ENCODE results near the gene CLCN7. TPM values are rescaled to one million over a fixed set of nuclear protein-coding genes. Genes with fewer than 3 reads are reported as not detected.

Gene CLCN7
- total and polyA plus RNA-seq, 2 experiments from 2014 or later, result 17.4 to 53.8 TPM

DNA sequence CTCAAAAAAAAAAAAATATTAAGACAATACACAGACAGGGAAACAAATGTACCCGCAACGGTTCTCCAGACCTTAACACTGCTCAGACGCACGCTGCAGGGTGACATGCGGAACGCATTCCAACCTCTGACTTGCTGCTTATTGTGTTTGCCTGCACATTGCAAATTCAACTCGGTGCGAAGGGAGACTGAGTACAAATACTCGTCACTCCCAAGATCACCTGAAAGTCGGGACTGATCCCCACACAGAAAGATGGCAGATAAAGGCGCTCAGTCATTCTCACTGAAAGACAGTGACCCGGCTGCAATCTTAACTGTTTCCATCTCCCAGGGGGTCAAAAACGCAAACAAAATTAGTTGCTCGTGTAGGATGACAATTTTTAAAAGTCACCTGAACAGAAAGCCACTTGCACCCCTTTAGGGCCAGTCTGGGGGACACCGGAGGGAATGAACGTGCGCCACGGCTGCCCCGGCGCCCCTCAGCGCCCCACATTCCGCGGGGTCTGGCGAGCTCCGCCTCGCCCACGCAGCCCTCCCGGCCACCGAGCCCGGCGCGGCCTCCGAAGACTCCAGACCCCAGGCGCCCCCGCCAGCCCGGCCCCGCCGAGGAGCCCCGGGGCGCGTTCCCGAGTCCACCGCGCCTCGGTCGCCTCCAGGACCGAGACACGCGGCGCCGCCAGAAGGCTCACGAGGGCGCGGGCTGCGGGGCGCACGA lies 589 bp downstream of the CLCN7 start:
- Mint-ChIP-seq H3K27me3 (ENCODE audit: insufficient read depth, low read depth, poor library complexity) (peaks cover 12% of the 10 kb centered on the region), H3K27ac (peak overlapping the region; percentile 79; the same call in 1 of the 2 replicates), H3K36me3 (ENCODE audit: low read depth) (peaks cover 3% of the 10 kb centered on the region), H3K4me3 (peak overlapping the region; percentile 86), H3K9me3 (peaks cover 30% of the 10 kb centered on the region; the same call in 2 of the 3 replicates), H3K4me1 (peaks cover 11% of the 10 kb centered on the region)
- Histone ChIP-seq H3K27me3 (ENCODE audit: insufficient read depth) (no peaks in the 10 kb centered on the region), H3K9me2 (ENCODE audit: insufficient read depth) (no peaks in the 10 kb centered on the region), H3K27ac (ENCODE audit: low read depth) (no peak overlapping the region), H4K20me1 (replicated peaks; ENCODE audit: insufficient read depth) (peaks cover 21% of the 10 kb centered on the region), H3F3A (replicated peaks; ENCODE audit: low read depth) (no peaks in the 10 kb centered on the region), H3K4me1 (ENCODE audit: insufficient read depth) (peaks cover 3% of the 10 kb centered on the region; the same call in 1 of the 2 replicates), H3K79me2 (replicated peaks; ENCODE audit: insufficient read depth) (peaks cover 51% of the 10 kb centered on the region), H3K36me3 (ENCODE audit: insufficient read depth) (no peaks in the 10 kb centered on the region), H3K4me2 (peak overlapping the region; percentile 89), H2AFZ (no peak overlapping the region), H3K4me3 (peak overlapping the region; percentile 77)
- DNase-seq (ENCODE audit: low spot score) (peak; percentile 45), ATAC-seq (peak; percentile 37)
- no peak for TF ChIP-seq ZNF114 (CRISPR knock-in tag; IDR thresholded peaks at IDR 0.05)
- TF ChIP-seq, protein P1, sequence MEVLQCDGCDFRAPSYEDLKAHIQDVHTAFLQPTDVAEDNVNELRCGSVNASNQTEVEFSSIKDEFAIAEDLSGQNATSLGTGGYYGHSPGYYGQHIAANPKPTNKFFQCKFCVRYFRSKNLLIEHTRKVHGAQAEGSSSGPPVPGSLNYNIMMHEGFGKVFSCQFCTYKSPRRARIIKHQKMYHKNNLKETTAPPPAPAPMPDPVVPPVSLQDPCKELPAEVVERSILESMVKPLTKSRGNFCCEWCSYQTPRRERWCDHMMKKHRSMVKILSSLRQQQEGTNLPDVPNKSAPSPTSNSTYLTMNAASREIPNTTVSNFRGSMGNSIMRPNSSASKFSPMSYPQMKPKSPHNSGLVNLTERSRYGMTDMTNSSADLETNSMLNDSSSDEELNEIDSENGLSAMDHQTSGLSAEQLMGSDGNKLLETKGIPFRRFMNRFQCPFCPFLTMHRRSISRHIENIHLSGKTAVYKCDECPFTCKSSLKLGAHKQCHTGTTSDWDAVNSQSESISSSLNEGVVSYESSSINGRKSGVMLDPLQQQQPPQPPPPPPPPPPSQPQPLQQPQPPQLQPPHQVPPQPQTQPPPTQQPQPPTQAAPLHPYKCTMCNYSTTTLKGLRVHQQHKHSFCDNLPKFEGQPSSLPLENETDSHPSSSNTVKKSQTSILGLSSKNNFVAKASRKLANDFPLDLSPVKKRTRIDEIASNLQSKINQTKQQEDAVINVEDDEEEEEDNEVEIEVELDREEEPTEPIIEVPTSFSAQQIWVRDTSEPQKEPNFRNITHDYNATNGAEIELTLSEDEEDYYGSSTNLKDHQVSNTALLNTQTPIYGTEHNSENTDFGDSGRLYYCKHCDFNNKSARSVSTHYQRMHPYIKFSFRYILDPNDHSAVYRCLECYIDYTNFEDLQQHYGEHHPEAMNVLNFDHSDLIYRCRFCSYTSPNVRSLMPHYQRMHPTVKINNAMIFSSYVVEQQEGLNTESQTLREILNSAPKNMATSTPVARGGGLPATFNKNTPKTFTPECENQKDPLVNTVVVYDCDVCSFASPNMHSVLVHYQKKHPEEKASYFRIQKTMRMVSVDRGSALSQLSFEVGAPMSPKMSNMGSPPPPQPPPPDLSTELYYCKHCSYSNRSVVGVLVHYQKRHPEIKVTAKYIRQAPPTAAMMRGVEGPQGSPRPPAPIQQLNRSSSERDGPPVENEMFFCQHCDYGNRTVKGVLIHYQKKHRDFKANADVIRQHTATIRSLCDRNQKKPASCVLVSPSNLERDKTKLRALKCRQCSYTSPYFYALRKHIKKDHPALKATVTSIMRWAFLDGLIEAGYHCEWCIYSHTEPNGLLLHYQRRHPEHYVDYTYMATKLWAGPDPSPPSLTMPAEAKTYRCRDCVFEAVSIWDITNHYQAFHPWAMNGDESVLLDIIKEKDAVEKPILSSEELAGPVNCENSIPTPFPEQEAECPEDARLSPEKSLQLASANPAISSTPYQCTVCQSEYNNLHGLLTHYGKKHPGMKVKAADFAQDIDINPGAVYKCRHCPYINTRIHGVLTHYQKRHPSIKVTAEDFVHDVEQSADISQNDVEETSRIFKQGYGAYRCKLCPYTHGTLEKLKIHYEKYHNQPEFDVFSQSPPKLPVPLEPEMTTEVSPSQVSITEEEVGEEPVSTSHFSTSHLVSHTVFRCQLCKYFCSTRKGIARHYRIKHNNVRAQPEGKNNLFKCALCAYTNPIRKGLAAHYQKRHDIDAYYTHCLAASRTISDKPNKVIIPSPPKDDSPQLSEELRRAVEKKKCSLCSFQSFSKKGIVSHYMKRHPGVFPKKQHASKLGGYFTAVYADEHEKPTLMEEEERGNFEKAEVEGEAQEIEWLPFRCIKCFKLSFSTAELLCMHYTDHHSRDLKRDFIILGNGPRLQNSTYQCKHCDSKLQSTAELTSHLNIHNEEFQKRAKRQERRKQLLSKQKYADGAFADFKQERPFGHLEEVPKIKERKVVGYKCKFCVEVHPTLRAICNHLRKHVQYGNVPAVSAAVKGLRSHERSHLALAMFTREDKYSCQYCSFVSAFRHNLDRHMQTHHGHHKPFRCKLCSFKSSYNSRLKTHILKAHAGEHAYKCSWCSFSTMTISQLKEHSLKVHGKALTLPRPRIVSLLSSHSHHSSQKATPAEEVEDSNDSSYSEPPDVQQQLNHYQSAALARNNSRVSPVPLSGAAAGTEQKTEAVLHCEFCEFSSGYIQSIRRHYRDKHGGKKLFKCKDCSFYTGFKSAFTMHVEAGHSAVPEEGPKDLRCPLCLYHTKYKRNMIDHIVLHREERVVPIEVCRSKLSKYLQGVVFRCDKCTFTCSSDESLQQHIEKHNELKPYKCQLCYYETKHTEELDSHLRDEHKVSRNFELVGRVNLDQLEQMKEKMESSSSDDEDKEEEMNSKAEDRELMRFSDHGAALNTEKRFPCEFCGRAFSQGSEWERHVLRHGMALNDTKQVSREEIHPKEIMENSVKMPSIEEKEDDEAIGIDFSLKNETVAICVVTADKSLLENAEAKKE (CRISPR knock-in tag; IDR thresholded peaks at IDR 0.05), result no peak
- TF ChIP-seq JUNB (IDR thresholded peaks at IDR 0.05; ENCODE audit: unreplicated experiment), result no peak
- TF ChIP-seq EZH2 (IDR thresholded peaks at IDR 0.05; ENCODE audit: low read depth, unreplicated experiment), result no peak
- TF ChIP-seq NANOG (IDR thresholded peaks at IDR 0.05; ENCODE audit: borderline replicate concordance), result no peak
- no peak for TF ChIP-seq EZH2phosphoT487 (IDR thresholded peaks at IDR 0.05; ENCODE audit: unreplicated experiment)
- no peak for TF ChIP-seq CREB1 (CRISPR knock-in tag; IDR thresholded peaks at IDR 0.05; ENCODE audit: low read depth)
- TF ChIP-seq ZNF331 (CRISPR knock-in tag; IDR thresholded peaks at IDR 0.05; ENCODE audit: low read depth), result no peak
- TF ChIP-seq, protein P2, sequence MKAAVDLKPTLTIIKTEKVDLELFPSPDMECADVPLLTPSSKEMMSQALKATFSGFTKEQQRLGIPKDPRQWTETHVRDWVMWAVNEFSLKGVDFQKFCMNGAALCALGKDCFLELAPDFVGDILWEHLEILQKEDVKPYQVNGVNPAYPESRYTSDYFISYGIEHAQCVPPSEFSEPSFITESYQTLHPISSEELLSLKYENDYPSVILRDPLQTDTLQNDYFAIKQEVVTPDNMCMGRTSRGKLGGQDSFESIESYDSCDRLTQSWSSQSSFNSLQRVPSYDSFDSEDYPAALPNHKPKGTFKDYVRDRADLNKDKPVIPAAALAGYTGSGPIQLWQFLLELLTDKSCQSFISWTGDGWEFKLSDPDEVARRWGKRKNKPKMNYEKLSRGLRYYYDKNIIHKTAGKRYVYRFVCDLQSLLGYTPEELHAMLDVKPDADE (IDR thresholded peaks at IDR 0.05), result no peak
- no peak for TF ChIP-seq STAT1 (IDR thresholded peaks at IDR 0.05; ENCODE audit: unreplicated experiment)
- TF ChIP-seq, protein P3, sequence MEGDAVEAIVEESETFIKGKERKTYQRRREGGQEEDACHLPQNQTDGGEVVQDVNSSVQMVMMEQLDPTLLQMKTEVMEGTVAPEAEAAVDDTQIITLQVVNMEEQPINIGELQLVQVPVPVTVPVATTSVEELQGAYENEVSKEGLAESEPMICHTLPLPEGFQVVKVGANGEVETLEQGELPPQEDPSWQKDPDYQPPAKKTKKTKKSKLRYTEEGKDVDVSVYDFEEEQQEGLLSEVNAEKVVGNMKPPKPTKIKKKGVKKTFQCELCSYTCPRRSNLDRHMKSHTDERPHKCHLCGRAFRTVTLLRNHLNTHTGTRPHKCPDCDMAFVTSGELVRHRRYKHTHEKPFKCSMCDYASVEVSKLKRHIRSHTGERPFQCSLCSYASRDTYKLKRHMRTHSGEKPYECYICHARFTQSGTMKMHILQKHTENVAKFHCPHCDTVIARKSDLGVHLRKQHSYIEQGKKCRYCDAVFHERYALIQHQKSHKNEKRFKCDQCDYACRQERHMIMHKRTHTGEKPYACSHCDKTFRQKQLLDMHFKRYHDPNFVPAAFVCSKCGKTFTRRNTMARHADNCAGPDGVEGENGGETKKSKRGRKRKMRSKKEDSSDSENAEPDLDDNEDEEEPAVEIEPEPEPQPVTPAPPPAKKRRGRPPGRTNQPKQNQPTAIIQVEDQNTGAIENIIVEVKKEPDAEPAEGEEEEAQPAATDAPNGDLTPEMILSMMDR (conservative IDR thresholded peaks at IDR 0.05; ENCODE audit: low read depth in 2 of 2), result no peak

Data from GM23338 (cell line).